Stimulated activated CD8-positive, alpha-beta memory T cell treated with anti-CD3 and anti-CD28 coated beads, Interleukin-7, amount 100 ng/mL, for 1 hour (primary cell): ENCODE results near the gene AUTS2.

Experiments
- DNase-seq, 2 donors: peaks; one replicate each; pipeline ENCODE4 v3.0.0-alpha.2; 2020; ENCODE audit warnings: low read depth in 2 of 2

AUTS2 gene

GRCh38 chr7:70415179-70415972 is 817.1 kb downstream of the AUTS2 start:
- no peak for DNase-seq

GRCh38 chr7:70416347-70416985 is 818.2 kb downstream of the AUTS2 start:
- no peak for DNase-seq

DNA sequence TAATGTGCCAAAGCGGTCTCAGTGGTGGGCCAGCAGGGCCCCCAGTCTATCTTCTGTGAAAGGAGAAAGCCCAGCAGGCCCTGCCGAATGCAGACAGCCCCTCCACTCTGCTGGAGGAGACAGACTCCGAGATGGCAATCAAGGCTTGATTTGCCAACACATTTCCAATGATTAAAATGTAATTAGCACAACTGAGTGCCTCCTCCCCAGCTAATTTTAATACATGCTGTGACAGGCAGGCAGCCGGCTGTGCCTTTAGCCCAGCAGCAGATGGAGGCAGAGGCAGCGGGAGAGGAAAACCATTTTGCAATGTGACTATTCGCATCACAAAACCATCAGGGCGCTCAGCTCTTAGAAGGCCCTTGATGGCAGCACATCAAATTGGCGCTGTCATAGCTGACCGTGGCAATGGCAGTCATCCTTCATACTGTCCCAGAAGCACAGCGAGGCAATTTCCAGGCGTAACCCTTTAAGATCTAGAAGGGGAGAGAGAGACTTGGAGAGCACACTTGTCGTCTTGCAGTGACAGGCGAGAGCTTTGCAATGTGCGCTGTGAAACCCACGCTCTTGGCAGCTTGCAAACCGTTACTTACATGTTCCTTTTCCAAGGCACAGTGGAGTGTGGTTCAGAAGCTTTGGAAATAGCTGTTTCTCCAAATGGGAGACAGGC is 818.8 kb downstream of the AUTS2 start:
- no peak for DNase-seq

- DNase-seq: no peak
Observed at GRCh38 chr7:70419526-70420380, 821.5 kb downstream of the AUTS2 start.

DNA sequence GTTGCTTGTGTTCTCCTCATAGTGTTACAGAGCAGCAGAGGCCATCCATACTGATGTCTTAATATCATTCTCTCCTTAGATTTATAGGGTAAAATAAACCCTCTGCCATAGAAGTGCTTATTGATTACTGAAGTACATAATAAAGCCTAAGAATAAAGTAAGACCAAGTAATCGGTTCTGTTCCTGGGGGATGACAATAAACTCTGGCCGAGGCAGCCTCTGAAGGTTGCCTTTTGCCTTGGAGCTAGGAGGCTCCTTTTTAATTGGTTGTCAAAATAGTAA is 822.0 kb downstream of the AUTS2 start:
- no peak for DNase-seq

DNA sequence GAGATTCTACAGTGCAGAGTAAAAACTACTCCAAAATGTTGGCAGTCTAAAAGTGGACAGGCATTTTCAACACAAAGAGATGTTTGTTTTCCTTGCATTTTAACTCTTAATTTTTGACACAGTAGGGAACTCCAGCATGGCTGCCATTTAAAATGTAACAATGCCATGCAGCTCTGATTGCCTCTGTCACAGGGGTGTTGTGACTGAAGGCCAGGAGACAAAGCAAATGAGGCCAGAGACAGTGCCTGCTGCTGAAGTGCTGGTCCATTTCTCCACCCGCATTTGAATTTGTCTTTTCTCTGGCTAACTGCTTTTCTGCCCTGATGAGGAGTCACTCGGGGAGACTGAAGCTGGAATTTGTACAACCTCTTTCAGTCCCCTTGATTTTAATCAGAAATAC is 823.0 kb downstream of the AUTS2 start:
- DNase-seq: no peak

- DNase-seq: no peak
Observed at GRCh38 chr7:70426249-70426880, 828.1 kb downstream of the AUTS2 start.

DNA sequence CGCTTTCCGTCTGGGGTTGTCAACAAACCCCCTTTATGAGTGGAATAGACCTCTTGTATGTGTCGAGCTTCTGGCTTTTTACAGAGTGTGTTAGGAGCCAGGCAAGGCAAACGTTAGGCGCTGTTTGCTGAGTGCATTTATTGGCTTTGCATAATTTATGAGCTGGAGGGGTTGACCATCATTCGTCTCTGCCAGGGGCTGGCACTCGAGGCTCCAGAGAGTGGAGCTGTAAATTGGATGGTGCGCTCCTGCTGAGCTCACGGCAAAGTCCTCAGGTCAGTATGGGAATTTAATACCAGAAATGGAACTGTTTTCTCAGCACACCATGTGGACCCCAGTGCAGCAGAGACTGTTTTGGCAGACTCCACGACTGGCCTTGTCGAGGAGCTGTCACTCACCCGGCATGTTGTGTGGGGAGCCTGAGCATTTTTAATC is 834.3 kb downstream of the AUTS2 start:
- no peak for DNase-seq

DNA sequence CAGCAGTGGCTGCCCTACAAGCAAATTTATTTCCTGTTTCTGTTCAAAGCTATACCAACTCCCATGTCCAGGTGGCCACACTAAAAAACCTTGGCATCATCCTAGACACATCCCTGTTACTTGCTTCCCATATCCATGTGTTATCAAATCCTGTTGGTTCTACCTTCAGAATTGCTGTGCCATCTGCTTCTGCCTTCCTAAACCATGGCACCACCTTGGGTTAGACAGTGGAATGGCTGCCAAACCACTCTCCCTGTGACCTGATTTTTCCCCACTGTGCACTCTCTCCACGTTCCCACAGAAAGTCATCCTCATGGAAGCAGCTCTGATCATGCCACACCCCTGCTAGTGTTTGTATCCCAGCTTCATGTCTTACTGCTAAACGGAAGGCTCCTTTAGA is 836.1 kb downstream of the AUTS2 start:
- no peak for DNase-seq

DNA sequence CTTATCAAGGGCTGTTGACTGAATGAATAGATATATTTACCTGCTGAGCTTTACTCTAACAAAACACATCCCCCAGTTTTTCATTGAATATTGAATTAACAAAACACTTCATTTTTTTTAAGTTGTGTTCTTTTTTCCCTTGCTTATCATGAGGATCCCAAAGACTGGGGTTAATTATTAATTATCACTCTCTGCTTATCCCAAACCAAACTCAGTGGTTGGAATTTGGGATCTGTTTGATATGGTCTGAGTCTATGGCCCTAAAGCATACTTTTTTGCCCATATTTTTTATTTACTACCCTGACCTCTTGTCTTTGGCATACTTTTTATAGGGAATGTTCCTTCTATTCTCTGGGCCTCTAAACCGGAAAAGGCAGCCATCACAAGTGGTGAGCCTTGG is 836.5 kb downstream of the AUTS2 start:
- DNase-seq: no peak

- DNase-seq: no peak
Observed at GRCh38 chr7:70435634-70436033, 837.4 kb downstream of the AUTS2 start.

DNA sequence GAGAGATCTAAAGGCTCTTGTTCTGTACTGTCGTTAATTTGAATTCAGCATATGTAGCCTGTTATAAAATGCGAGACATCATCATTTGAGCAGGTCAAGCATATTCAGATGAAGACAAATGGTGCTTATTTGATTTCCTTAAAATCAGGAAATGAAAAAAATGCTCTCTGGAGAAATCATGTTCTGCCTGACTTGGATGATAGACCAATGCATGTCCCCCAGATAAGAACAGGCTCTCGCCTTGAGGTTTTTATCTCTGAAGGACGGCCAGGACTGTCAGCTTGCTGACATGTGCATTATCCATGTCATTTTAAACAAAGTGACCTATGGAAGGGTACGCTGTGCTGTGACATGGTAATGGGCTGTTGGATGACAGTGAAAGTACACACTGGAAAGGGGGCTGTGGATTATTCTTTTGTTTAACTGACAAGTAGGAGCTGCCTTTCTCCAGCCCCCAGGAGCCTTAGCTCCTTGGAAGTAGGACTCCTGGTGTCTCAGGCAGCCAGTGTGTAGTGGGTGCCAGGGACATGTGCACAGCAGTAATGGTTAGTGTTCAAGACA is 838.6 kb downstream of the AUTS2 start:
- DNase-seq: no peak

DNA sequence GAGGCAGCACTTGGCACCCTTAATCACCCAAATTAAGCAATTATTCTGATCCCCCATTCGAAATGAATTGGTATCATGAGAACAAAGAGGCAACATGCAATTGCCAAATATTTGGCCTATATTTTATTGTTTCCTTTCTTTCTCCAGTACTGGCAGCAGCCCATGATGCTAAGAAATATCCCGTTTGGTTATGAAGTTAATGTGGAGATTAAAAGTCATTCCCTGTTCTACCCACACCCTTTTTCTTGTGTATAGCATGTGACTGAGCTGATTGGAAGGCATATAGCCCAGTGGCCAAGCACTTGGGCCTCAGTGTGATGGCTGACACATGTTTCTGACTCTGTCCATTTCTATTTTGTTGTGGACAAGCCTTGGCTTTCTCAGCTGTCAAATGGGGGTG is 841.4 kb downstream of the AUTS2 start:
- DNase-seq: no peak

GRCh38 chr7:70446448-70447143 is 848.3 kb downstream of the AUTS2 start:
- no peak for DNase-seq

GRCh38 chr7:70448312-70448906 is 850.1 kb downstream of the AUTS2 start:
- DNase-seq: no peak

- DNase-seq: no peak
Observed at GRCh38 chr7:70450731-70451130, 852.5 kb downstream of the AUTS2 start.

- DNase-seq: no peak
Observed at GRCh38 chr7:70455925-70456324, 857.6 kb downstream of the AUTS2 start.

GRCh38 chr7:70456719-70457118 is 858.4 kb downstream of the AUTS2 start:
- DNase-seq: no peak

DNA sequence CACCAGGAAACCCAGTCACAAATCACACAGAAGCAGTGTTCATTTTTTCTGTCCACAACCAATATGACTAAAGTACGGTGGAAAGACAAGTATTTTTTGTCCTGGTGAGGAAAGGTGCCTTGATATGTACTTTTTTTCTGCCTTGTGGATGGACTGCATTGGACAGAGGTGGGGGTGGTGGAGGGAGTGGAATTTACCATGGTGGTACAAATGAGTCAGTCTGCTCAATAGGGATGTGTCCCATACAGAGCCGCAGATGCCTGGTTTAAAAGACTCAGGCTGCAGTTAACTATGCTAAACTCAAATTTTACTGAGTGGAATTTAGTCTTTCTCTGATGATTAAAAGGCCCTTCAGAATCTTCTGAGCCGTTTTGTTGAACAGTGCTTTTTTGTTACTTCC is 859.2 kb downstream of the AUTS2 start:
- DNase-seq: no peak
